H54 (cell line): ENCODE data around the gene DNAJC8.

Source experiments
- DNase-seq: peaks from one replicate; pipeline ENCODE4 v3.0.0; 2011; ENCODE audit warnings: low spot score, mixed read lengths; ENCODE audit not compliant: insufficient read length
- FAIRE-seq: peaks from 3 replicates; lab custom pipeline; 2011; peaks lifted over from hg19 to GRCh38; lab: Jason Lieb, UNC
- POLR2A ChIP-seq: IDR thresholded peaks from 2 replicates; pipeline ENCODE4 v1.6.1; 2011; ENCODE audit warnings: low read depth, mild to moderate bottlenecking, low read length

The DNAJC8 gene

GRCh38 chr1:28176492-28177470 lies 56.0 kb downstream of the DNAJC8 start, which contains the start of gene PTAFR:
PTAFR (minus strand) TSS chr1:28176690; CDS start chr1:28151021, 25,669 bp downstream.
- FAIRE-seq, result no peak
- TF ChIP-seq POLR2A, result no peak
- DNase-seq, result no peak

- FAIRE-seq (no peak), DNase-seq (no peak)
- TF ChIP-seq POLR2A, result no peak
Observed at GRCh38 chr1:28175955-28176485, 56.8 kb downstream of the DNAJC8 start.

GRCh38 chr1:28173980-28174297 lies 58.9 kb downstream of the DNAJC8 start:
- DNase-seq (no peak), FAIRE-seq (no peak)
- TF ChIP-seq POLR2A, result no peak

- no peak for TF ChIP-seq POLR2A
- FAIRE-seq, result no peak
Observed at GRCh38 chr1:28173151-28173979, 59.5 kb downstream of the DNAJC8 start.

GRCh38 chr1:28172713-28173150 lies 60.1 kb downstream of the DNAJC8 start:
- DNase-seq, result no peak
- FAIRE-seq, result no peak

More at GRCh38 chr1:28173151-28173979, 59.5 kb downstream of the DNAJC8 start:
- no peak for DNase-seq

GRCh38 chr1:28171246-28171645 lies 61.6 kb downstream of the DNAJC8 start:
- no peak for FAIRE-seq
- TF ChIP-seq POLR2A, result no peak
- DNase-seq, result no peak

More at GRCh38 chr1:28172713-28173150, 60.1 kb downstream of the DNAJC8 start:
- no peak for TF ChIP-seq POLR2A

GRCh38 chr1:28170001-28170596 lies 62.7 kb downstream of the DNAJC8 start:
- TF ChIP-seq POLR2A, result no peak
- FAIRE-seq, result no peak
- DNase-seq, result no peak

GRCh38 chr1:28163496-28164161 lies 69.2 kb downstream of the DNAJC8 start:
- FAIRE-seq (no peak), DNase-seq (no peak)
- TF ChIP-seq POLR2A, result no peak

- FAIRE-seq (no peak), DNase-seq (no peak)
- TF ChIP-seq POLR2A, result no peak
Observed at GRCh38 chr1:28162151-28162550, 70.7 kb downstream of the DNAJC8 start.

GRCh38 chr1:28161751-28162150 lies 71.1 kb downstream of the DNAJC8 start:
- no peak for DNase-seq
- no peak for FAIRE-seq
- TF ChIP-seq POLR2A, result no peak

- no peak for TF ChIP-seq POLR2A
- DNase-seq (no peak), FAIRE-seq (no peak)
Observed at GRCh38 chr1:28160782-28161266, 72.0 kb downstream of the DNAJC8 start.

GRCh38 chr1:28159680-28160079 lies 73.1 kb downstream of the DNAJC8 start:
- no peak for FAIRE-seq
- DNase-seq, result no peak
- TF ChIP-seq POLR2A, result no peak

- TF ChIP-seq POLR2A, result no peak
- FAIRE-seq, result no peak
- no peak for DNase-seq
Observed at GRCh38 chr1:28159243-28159642, 73.6 kb downstream of the DNAJC8 start.
